Uterus (tissue), 2 donors: ENCODE data around the gene PLD6.
A peak's percentile ranks its signal among the peaks of the same experiment; 100 is the strongest.

Experiments
- POLR2A ChIP-seq, 2 donors: fragments of 450-650 bp; IDR thresholded peaks; one replicate each; pipeline ENCODE4 v1.6.1; 2016; ENCODE audit warnings: antibody characterized with exemption in 2 of 2, mild to moderate bottlenecking in 1 of 2, moderate library complexity in 1 of 2
- TF ChIP-seq, protein P1 (sequence below), 4 experiments: fragments of 200-600 bp in 2 of 4; fragments of 450-650 bp in 2 of 4; sonication (generic) in 2 of 4; IDR thresholded peaks; one replicate each; pipeline ENCODE4 v1.5.1; 2016 to 2019; ENCODE audit warnings: antibody characterized with exemption in 4 of 4, mild to moderate bottlenecking in 2 of 4, moderate library complexity in 1 of 4

DNA sequence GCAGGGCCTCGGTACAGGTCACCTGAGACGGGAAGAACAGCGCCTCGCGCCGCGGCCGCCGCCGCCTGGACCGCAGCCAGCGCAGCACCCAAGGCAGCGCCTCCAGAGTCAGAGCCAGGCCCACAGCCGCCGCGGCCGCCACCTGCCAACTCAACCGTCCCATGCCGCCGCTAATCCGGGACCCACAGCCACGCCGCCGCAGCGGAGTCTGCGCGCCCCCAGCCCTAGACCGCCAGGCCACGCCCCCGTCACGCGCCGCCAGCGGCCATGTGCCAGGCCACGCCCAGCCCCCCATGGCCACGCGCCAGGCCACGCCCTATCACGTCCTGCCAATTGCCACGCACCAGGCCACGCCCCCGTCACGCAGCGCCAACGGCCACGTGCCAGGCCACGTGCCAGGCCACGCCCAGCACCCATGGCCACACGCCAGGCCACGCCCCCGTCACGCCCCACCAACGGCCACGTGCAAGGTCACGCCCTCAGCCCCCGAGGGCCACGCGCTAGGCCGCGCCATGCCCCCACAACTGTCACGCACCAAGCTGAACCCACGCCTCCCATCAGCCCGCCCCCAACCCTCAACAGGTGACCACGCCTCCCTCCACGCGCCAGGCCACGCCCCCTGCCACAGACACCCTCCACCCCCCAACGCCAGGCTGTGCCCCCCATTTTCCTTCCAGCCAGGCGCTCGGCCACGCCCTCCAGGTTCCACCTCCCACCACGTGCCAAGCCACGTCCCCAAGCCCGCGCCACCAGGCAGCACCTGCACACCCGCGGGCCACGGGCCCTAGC is at the start of gene PLD6:
- TF ChIP-seq, protein P1, sequence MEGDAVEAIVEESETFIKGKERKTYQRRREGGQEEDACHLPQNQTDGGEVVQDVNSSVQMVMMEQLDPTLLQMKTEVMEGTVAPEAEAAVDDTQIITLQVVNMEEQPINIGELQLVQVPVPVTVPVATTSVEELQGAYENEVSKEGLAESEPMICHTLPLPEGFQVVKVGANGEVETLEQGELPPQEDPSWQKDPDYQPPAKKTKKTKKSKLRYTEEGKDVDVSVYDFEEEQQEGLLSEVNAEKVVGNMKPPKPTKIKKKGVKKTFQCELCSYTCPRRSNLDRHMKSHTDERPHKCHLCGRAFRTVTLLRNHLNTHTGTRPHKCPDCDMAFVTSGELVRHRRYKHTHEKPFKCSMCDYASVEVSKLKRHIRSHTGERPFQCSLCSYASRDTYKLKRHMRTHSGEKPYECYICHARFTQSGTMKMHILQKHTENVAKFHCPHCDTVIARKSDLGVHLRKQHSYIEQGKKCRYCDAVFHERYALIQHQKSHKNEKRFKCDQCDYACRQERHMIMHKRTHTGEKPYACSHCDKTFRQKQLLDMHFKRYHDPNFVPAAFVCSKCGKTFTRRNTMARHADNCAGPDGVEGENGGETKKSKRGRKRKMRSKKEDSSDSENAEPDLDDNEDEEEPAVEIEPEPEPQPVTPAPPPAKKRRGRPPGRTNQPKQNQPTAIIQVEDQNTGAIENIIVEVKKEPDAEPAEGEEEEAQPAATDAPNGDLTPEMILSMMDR (IDR thresholded peaks at IDR 0.05): no peak
- peak in 1 of 2 donors; percentile 42 for TF ChIP-seq POLR2A (IDR thresholded peaks at IDR 0.05)
